Endothelial cell (in vitro differentiated cells): Measurements from ENCODE around the gene QPCT. TPM values are rescaled to one million over a fixed set of nuclear protein-coding genes. Genes with fewer than 3 reads are reported as not detected.
"Not testable (repeated sequence)": the region's sequence is repeated elsewhere in the genome, so short reads cannot be mapped to it uniquely, and the experiment has no call there.

Experiments
- DNase-seq: peaks from one replicate; pipeline ENCODE4 v3.0.0; 2021; ENCODE audit warnings: low spot score
- H3K27ac Mint-ChIP-seq: one replicate; pipeline ENCODE4 v1.8.0; 2021; ENCODE audit warnings: mixed read lengths, inconsistent platforms; ENCODE audit not compliant: unreplicated experiment
- H3K27me3 Mint-ChIP-seq: one replicate; pipeline ENCODE4 v1.8.0; 2021; ENCODE audit warnings: mild to moderate bottlenecking, moderate library complexity, mixed read lengths, inconsistent platforms; ENCODE audit not compliant: unreplicated experiment
- H3K36me3 Mint-ChIP-seq: one replicate; pipeline ENCODE4 v1.8.0; 2021; ENCODE audit warnings: mild to moderate bottlenecking, low read depth, mixed read lengths, inconsistent platforms; ENCODE audit not compliant: unreplicated experiment
- H3K4me1 Mint-ChIP-seq: one replicate; pipeline ENCODE4 v1.8.0; 2021; ENCODE audit warnings: mild to moderate bottlenecking, mixed read lengths, inconsistent platforms; ENCODE audit not compliant: unreplicated experiment
- H3K4me3 Mint-ChIP-seq: one replicate; pipeline ENCODE4 v1.8.0; 2021; ENCODE audit warnings: mild to moderate bottlenecking, mixed read lengths, inconsistent platforms; ENCODE audit not compliant: unreplicated experiment
- H3K9me3 Mint-ChIP-seq: one replicate; pipeline ENCODE4 v1.8.0; 2021; ENCODE audit warnings: mixed read lengths, inconsistent platforms; ENCODE audit not compliant: unreplicated experiment
- CTCF ChIP-seq: fragments of 200-600 bp; sonication (generic); IDR thresholded peaks from one replicate; pipeline ENCODE4 v1.5.0; 2021; ENCODE audit warnings: antibody characterized with exemption; ENCODE audit not compliant: unreplicated experiment
- total RNA-seq: library from RNA; stranded (reverse); fragmentation: NEBNext Ultra II Directional; extraction: Animal tissue kit (Norgen Biotek cat#: 25700); gene quantifications from one replicate; pipeline ENCODE4 v1.2.1, GENCODE V29; 2021; ENCODE audit not compliant: unreplicated experiment

Gene QPCT
- total RNA-seq, 1 donor from 2014 or later: 50.6 TPM

- Mint-ChIP-seq H3K9me3 (no peaks in the 10 kb centered on the region), H3K36me3 (no peaks in the 10 kb centered on the region), H3K27me3 (no peaks in the 10 kb centered on the region), H3K27ac (no peak overlapping the region), H3K4me3 (no peak overlapping the region), H3K4me1 (no peaks in the 10 kb centered on the region)
- no peak for TF ChIP-seq CTCF
- DNase-seq: no peak
Measured at GRCh38 chr2:37378411-37378810, 34.0 kb downstream of the QPCT start.

- H3K36me3 Mint-ChIP-seq: no peaks in the 10 kb centered on the region
- H3K9me3 Mint-ChIP-seq: no peaks in the 10 kb centered on the region
- no peak overlapping the region for H3K27ac Mint-ChIP-seq
- no peaks in the 10 kb centered on the region for H3K27me3 Mint-ChIP-seq
- no peaks in the 10 kb centered on the region for H3K4me1 Mint-ChIP-seq
- no peak for TF ChIP-seq CTCF
- DNase-seq: no peak
- no peak overlapping the region for H3K4me3 Mint-ChIP-seq
Measured at GRCh38 chr2:37379881-37380296, 35.5 kb downstream of the QPCT start.

- H3K27ac Mint-ChIP-seq, H3K27me3 Mint-ChIP-seq, DNase-seq, H3K9me3 Mint-ChIP-seq, H3K36me3 Mint-ChIP-seq, H3K4me1 Mint-ChIP-seq, H3K4me3 Mint-ChIP-seq: not testable (repeated sequence)
Measured at GRCh38 chr2:37380787-37381186, 36.4 kb downstream of the QPCT start.

- not testable (repeated sequence) for H3K4me3 Mint-ChIP-seq, DNase-seq, H3K27ac Mint-ChIP-seq, H3K9me3 Mint-ChIP-seq, H3K4me1 Mint-ChIP-seq, H3K27me3 Mint-ChIP-seq, H3K36me3 Mint-ChIP-seq
Measured at GRCh38 chr2:37384261-37384660, 39.8 kb downstream of the QPCT start.

GRCh38 chr2:37387148-37387835 lies 42.9 kb downstream of the QPCT start:
- Mint-ChIP-seq H3K4me1 (peaks cover 15% of the 10 kb centered on the region), H3K36me3 (no peaks in the 10 kb centered on the region)

More at GRCh38 chr2:37387148-37387835, 42.9 kb downstream of the QPCT start:
- DNase-seq: no peak
- Mint-ChIP-seq H3K9me3 (no peaks in the 10 kb centered on the region), H3K27me3 (peaks cover 4% of the 10 kb centered on the region), H3K27ac (no peak overlapping the region), H3K4me3 (no peak overlapping the region)
- TF ChIP-seq CTCF: no peak
